Endothelial cell of umbilical vein (primary cell): ENCODE results near the gene VIPR2. TPM values are rescaled to one million over a fixed set of nuclear protein-coding genes. Genes with fewer than 3 reads are reported as not detected.

Experiments used
- BruUV-seq: library from RNA; stranded (reverse); fragments of 400-500 nt; replicated peaks from 2 replicates; lab custom pipeline; 2021; lab: Mats Ljungman, UMichigan
- CTCF ChIA-PET: fragments of 300-600, 350-600 bp; sonication (Branson Sonifier 250); formaldehyde crosslinking; loops from one replicate; lab custom pipeline; 2021; ENCODE audit warnings: antibody characterized with exemption, inconsistent platforms; lab: Charles Lee
- POLR2A ChIA-PET: fragments of 300-600, 350-600 bp; sonication (Branson Sonifier 250); formaldehyde crosslinking; loops from one replicate; lab custom pipeline; 2021; ENCODE audit warnings: antibody characterized with exemption, inconsistent platforms; lab: Charles Lee
- DNase-seq: peaks from one replicate; pipeline ENCODE4 v3.0.0-alpha.2; 2011; ENCODE audit warnings: low read depth, low spot score
- FAIRE-seq: peaks from 2 replicates; lab custom pipeline; 2011; peaks lifted over from hg19 to GRCh38; lab: Jason Lieb, UNC
- H2AFZ ChIP-seq: 2 replicates; pipeline ENCODE4 v1.6.0; 2012; ENCODE audit warnings: low read depth, low read length, control low read depth, inconsistent platforms
- H3K27ac ChIP-seq: 2 replicates; pipeline ENCODE4 v1.5.1; 2011; ENCODE audit warnings: low read depth, mild to moderate bottlenecking, control low read depth, low read length, moderate library complexity; ENCODE audit not compliant: insufficient read depth
- H3K27me3 ChIP-seq, 2 experiments: 2 replicates each; pipeline versions ENCODE4 v1.6.0 to v1.6.1; 2011; ENCODE audit warnings: low read length in 2 of 2, mixed read lengths in 1 of 2; ENCODE audit not compliant: control insufficient read depth in 2 of 2, insufficient read depth in 2 of 2
- H3K36me3 ChIP-seq, 2 experiments: 2 replicates in 1 of 2; 3 replicates in 1 of 2; pipeline ENCODE4 v1.5.1; 2011; ENCODE audit warnings: low read length in 2 of 2, mild to moderate bottlenecking in 1 of 2, moderate library complexity in 1 of 2; ENCODE audit not compliant: control insufficient read depth in 2 of 2, insufficient read depth in 2 of 2; ENCODE audit errors: extremely low read depth in 1 of 2
- H3K4me1 ChIP-seq: 3 replicates; pipeline ENCODE4 v1.5.1; 2011; ENCODE audit warnings: mild to moderate bottlenecking, low read length; ENCODE audit not compliant: control insufficient read depth, insufficient read depth; ENCODE audit errors: extremely low read depth
- H3K4me2 ChIP-seq: 2 replicates; pipeline ENCODE4 v1.6.1; 2011; ENCODE audit warnings: low read length, control low read depth, mixed read lengths; ENCODE audit not compliant: insufficient read depth
- H3K4me3 ChIP-seq, 3 experiments: fragments of 200-600 bp in 1 of 3; sonication (generic), shearing (Covaris generic) in 1 of 3; replicated peaks in 1 of 3; 2 replicates each; pipeline ENCODE4 v1.5.1; 2011 to 2016; ENCODE audit warnings: control low read depth in 3 of 3, low read length in 3 of 3, mild to moderate bottlenecking in 2 of 3, inconsistent platforms in 1 of 3, low read depth in 1 of 3, moderate library complexity in 1 of 3; ENCODE audit not compliant: insufficient read depth in 1 of 3
- H3K79me2 ChIP-seq: 2 replicates; pipeline ENCODE4 v1.6.0; 2012; ENCODE audit warnings: low read length, inconsistent platforms; ENCODE audit not compliant: control insufficient read depth, insufficient read depth
- H3K9ac ChIP-seq: replicated peaks from 2 replicates; pipeline ENCODE3; 2011; ENCODE audit warnings: low read length, control low read depth; ENCODE audit not compliant: insufficient read depth; ENCODE audit errors: extremely low read depth
- H3K9me1 ChIP-seq: replicated peaks from 3 replicates; pipeline ENCODE4 v1.6.0; 2011; ENCODE audit warnings: mild to moderate bottlenecking, low read length; ENCODE audit not compliant: control insufficient read depth, insufficient read depth; ENCODE audit errors: extremely low read depth
- H3K9me3 ChIP-seq: replicated peaks from 2 replicates; pipeline ENCODE4 v1.5.1; 2012; ENCODE audit warnings: low read length, inconsistent platforms; ENCODE audit not compliant: control insufficient read depth, insufficient read depth
- H4K20me1 ChIP-seq: replicated peaks from 2 replicates; pipeline ENCODE3; 2011; ENCODE audit warnings: mild to moderate bottlenecking, low read length; ENCODE audit not compliant: control insufficient read depth, insufficient read depth; ENCODE audit errors: extremely low read depth
- CTCF ChIP-seq, 2 donors: IDR thresholded peaks; 1 replicate in 1 of 2; 2 replicates in 1 of 2; pipeline ENCODE4 v1.5.1; 2011; ENCODE audit warnings: low read length in 2 of 2, mild to moderate bottlenecking in 2 of 2, moderate library complexity in 2 of 2, control low read depth in 1 of 2, inconsistent platforms in 1 of 2, low read depth in 1 of 2; ENCODE audit not compliant: insufficient read depth in 1 of 2; ENCODE audit errors: extremely low read depth in 1 of 2
- EZH2 ChIP-seq: IDR thresholded peaks from 2 replicates; pipeline ENCODE4 v1.6.1; 2012; ENCODE audit warnings: borderline replicate concordance, low read depth, mild to moderate bottlenecking, moderate library complexity, low read length, inconsistent platforms; ENCODE audit not compliant: severe bottlenecking
- FOS ChIP-seq: IDR thresholded peaks from 2 replicates; pipeline ENCODE4 v1.6.1; 2011; ENCODE audit warnings: mild to moderate bottlenecking, low read length, moderate library complexity, borderline replicate concordance; ENCODE audit not compliant: insufficient read depth
- GATA2 ChIP-seq: IDR thresholded peaks from 2 replicates; pipeline ENCODE4 v1.7.0; 2011; ENCODE audit warnings: low read depth, mild to moderate bottlenecking, moderate library complexity, mixed read lengths, low read length; ENCODE audit not compliant: insufficient read length, insufficient read depth
- JUN ChIP-seq: IDR thresholded peaks from 2 replicates; pipeline ENCODE4 v1.6.1; 2011; ENCODE audit warnings: borderline replicate concordance, low read depth; ENCODE audit not compliant: insufficient read length, insufficient read depth
- MAX ChIP-seq: IDR thresholded peaks from 2 replicates; pipeline ENCODE4 v1.6.1; 2011; ENCODE audit not compliant: insufficient read depth, insufficient read length
- MYC ChIP-seq: IDR thresholded peaks from one replicate; pipeline ENCODE4 v1.6.1; 2011; ENCODE audit warnings: mild to moderate bottlenecking, low read depth, low read length
- POLR2A ChIP-seq: IDR thresholded peaks from 2 replicates; pipeline ENCODE4 v1.6.1; 2012; ENCODE audit warnings: low read depth, mild to moderate bottlenecking, control low read depth, low read length
- POLR2AphosphoS5 ChIP-seq: IDR thresholded peaks from 2 replicates; pipeline ENCODE4 v1.6.1; 2012; ENCODE audit warnings: low read depth, mild to moderate bottlenecking, control low read depth, low read length, moderate library complexity; ENCODE audit not compliant: insufficient read depth
- dilution Hi-C: fragments of 300-500 bp; cut with MboI; formaldehyde crosslinking; loops from one replicate; pipeline ENCODE4 v1.15.0; 2019; ENCODE audit warnings: low sequenced_read_pairs; ENCODE audit not compliant: extremely low pct_ligation_motif_present
- intact Hi-C: fragments of 100-400 bp; cut with micrococcal nuclease; formaldehyde crosslinking; loops from one replicate; pipeline ENCODE4 v1.10.0; 2022
- polyA plus RNA-seq, 4 experiments: library from polyadenylated mRNA; depleted of rRNA in 3 of 4; stranded (reverse) in 3 of 4; unstranded in 1 of 4; fragments of >200 nt; gene quantifications; 2 replicates each; pipeline versions ENCODE4 v1.2.1 to v1.2.3, GENCODE V29; 2011 to 2012; ENCODE audit warnings: missing spikeins in 1 of 4
- total RNA-seq: library from RNA; stranded (reverse); gene quantifications from 2 replicates; pipeline ENCODE4 v1.2.3, GENCODE V29; 2021

The VIPR2 gene
- total and polyA plus RNA-seq, 2 donors (not counting 3 experiments of a cell fraction or from before 2014, with no cell fraction given): not detected

- Histone ChIP-seq H3K27me3 (no peaks in the 10 kb centered on the region), H3K9ac (no peak overlapping the region), H3K27ac (no peak overlapping the region), H3K36me3 (no peaks in the 10 kb centered on the region), H3K79me2 (no peaks in the 10 kb centered on the region), H2AFZ (no peak overlapping the region), H3K9me1 (no peaks in the 10 kb centered on the region), H4K20me1 (no peaks in the 10 kb centered on the region), H3K9me3 (no peaks in the 10 kb centered on the region), H3K4me3 (no peak overlapping the region), H3K4me2 (no peak overlapping the region), H3K4me1 (no peaks in the 10 kb centered on the region)
- BruUV-seq: no TSS peak
- CTCF ChIA-PET: no interaction called here
- TF ChIP-seq MAX (no peak), EZH2 (no peak), POLR2AphosphoS5 (no peak), MYC (no peak), CTCF (IDR thresholded peaks at IDR 0.05; ENCODE audit: extremely low read depth in 1 of 2, insufficient read depth in 1 of 2, low read depth in 1 of 2, low read length in 2 of 2) (no peak), JUN (no peak), GATA2 (no peak), POLR2A (no peak), FOS (no peak)
- dilution Hi-C loops: no loop called here
- DNase-seq (no peak), FAIRE-seq (no peak)
- intact Hi-C loops: no loop called here
- POLR2A ChIA-PET: no interaction called here
Measured at GRCh38 chr7:159099711-159100231, 44.9 kb downstream of the VIPR2 start.
